ENCODE measurements around the gene ADGRG6. TPM values are rescaled to one million over a fixed set of nuclear protein-coding genes. Genes with fewer than 3 reads are reported as not detected.

ADGRG6 gene
- total and polyA plus RNA-seq, 2 donors (not counting 1 experiment from before 2014, with no cell fraction given), result 0.03 TPM; not detected in 1

DNA sequence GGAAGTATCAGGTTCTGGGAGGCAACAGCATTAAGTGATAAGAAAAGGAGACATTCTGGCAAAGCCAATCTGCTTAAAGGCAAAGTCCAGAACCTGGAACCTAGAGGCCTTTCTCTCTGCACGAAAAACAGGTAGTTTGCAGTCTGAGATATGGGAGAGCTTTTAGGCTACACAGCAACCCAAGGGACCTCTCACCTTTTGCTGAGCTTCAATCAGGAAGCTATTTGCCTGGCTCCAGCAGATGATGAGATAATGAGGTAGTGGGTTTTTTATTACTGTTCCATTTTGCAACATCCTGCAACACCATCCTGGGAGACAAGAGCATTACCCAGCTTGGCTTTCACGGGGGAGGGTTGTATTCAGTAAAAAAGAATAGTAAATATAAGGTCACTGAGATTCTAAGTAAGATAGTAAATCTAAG lies 143.1 kb downstream of the ADGRG6 start:
- no peak overlapping the region for H3K27ac ChIP-seq (ENCODE audit: low read length in 2 of 2)
- no peak for DNase-seq
- no peaks in the 10 kb centered on the region for H3K9me3 ChIP-seq (ENCODE audit: control extremely low read depth in 1 of 3, control insufficient read depth in 2 of 3, insufficient read depth in 1 of 3, low read length in 2 of 3)
- H3K27me3 Mint-ChIP-seq, result peaks cover 9% of the 10 kb centered on the region
- ChIA-PET POLR2A (no interaction called here), CTCF (no interaction called here)
- no peaks in the 10 kb centered on the region for H4K20me1 ChIP-seq (ENCODE audit: control insufficient read depth, insufficient read depth, low read length, poor library complexity, severe bottlenecking)
- H3K4me1 ChIP-seq (ENCODE audit: control insufficient read depth in 2 of 2, insufficient read depth in 2 of 2, low read length in 2 of 2), result no peaks in the 10 kb centered on the region
- H3K4me2 ChIP-seq (replicated peaks; ENCODE audit: low read depth, low read length, poor library complexity, severe bottlenecking), result no peak overlapping the region
- intact Hi-C loops (cut with micrococcal nuclease), result no loop called here
- H3K27me3 ChIP-seq (replicated peaks in 1 of 4; ENCODE audit: control extremely low read depth in 1 of 4, control insufficient read depth in 3 of 4, insufficient read depth in 4 of 4, low read length in 3 of 4), result no peaks in the 10 kb centered on the region
- TF ChIP-seq EZH2 (IDR thresholded peaks at IDR 0.05; ENCODE audit: borderline replicate concordance, insufficient read depth, low read depth, low read length, poor library complexity, severe bottlenecking) (no peak), CTCF (IDR thresholded peaks at IDR 0.05) (no peak)
- no peak for ATAC-seq (ENCODE audit: low read depth)
- no peak overlapping the region for H3K4me3 ChIP-seq (ENCODE audit: control extremely low read depth in 1 of 5, extremely low read depth in 1 of 5, insufficient read depth in 1 of 5, low read depth in 2 of 5, low read length in 4 of 5)
- no peak overlapping the region for H2AFZ ChIP-seq (ENCODE audit: insufficient read depth, low read depth, low read length, poor library complexity, severe bottlenecking)
- WGBS (ENCODE audit: insufficient coverage), result 60% methylated on average over 1 of the region's 2 CpGs
- no peaks in the 10 kb centered on the region for H3K36me3 ChIP-seq (replicated peaks in 1 of 2; ENCODE audit: control extremely low read depth in 1 of 2, control insufficient read depth in 1 of 2, extremely low read depth in 1 of 2, insufficient read depth in 2 of 2, low read length in 1 of 2)
- H3K27ac Mint-ChIP-seq, result no peak overlapping the region
- no peaks in the 10 kb centered on the region for H3K9me3 Mint-ChIP-seq (ENCODE audit: insufficient read depth)
- H3K79me2 ChIP-seq (ENCODE audit: control insufficient read depth, insufficient read depth, low read length), result no peaks in the 10 kb centered on the region
- H3K4me1 Mint-ChIP-seq, result no peaks in the 10 kb centered on the region
- no peak overlapping the region for H3K4me3 Mint-ChIP-seq
- no peak overlapping the region for H3K9ac ChIP-seq (ENCODE audit: low read length)

GRCh38 chr6:142446168-142446567 lies 144.4 kb downstream of the ADGRG6 start:
- CTCF ChIA-PET, result no interaction called here
- H3K27ac ChIP-seq (ENCODE audit: low read length in 2 of 2), result no peak overlapping the region
- intact Hi-C loops (cut with micrococcal nuclease), result no loop called here
- DNase-seq (no peak), ATAC-seq (ENCODE audit: low read depth) (no peak)
- Mint-ChIP-seq H3K27me3 (peaks cover 6% of the 10 kb centered on the region), H3K4me3 (no peak overlapping the region), H3K9me3 (ENCODE audit: insufficient read depth) (no peaks in the 10 kb centered on the region), H3K4me1 (no peaks in the 10 kb centered on the region), H3K27ac (no peak overlapping the region)
- POLR2A ChIA-PET, result no interaction called here
- no CpG with 5 or more reads among the region's 2 CpGs for WGBS (ENCODE audit: insufficient coverage)
- H3K4me1 ChIP-seq (ENCODE audit: control insufficient read depth in 2 of 2, insufficient read depth in 2 of 2, low read length in 2 of 2), result no peaks in the 10 kb centered on the region
- TF ChIP-seq EZH2 (IDR thresholded peaks at IDR 0.05; ENCODE audit: borderline replicate concordance, insufficient read depth, low read depth, low read length, poor library complexity, severe bottlenecking) (no peak), CTCF (IDR thresholded peaks at IDR 0.05) (no peak)
- no peak overlapping the region for H3K4me2 ChIP-seq (replicated peaks; ENCODE audit: low read depth, low read length, poor library complexity, severe bottlenecking)
- H3K79me2 ChIP-seq (ENCODE audit: control insufficient read depth, insufficient read depth, low read length), result no peaks in the 10 kb centered on the region
- H2AFZ ChIP-seq (ENCODE audit: insufficient read depth, low read depth, low read length, poor library complexity, severe bottlenecking), result no peak overlapping the region
- H3K9ac ChIP-seq (ENCODE audit: low read length), result no peak overlapping the region
- H3K36me3 ChIP-seq (replicated peaks in 1 of 2; ENCODE audit: control extremely low read depth in 1 of 2, control insufficient read depth in 1 of 2, extremely low read depth in 1 of 2, insufficient read depth in 2 of 2, low read length in 1 of 2), result no peaks in the 10 kb centered on the region
- no peaks in the 10 kb centered on the region for H3K9me3 ChIP-seq (ENCODE audit: control extremely low read depth in 1 of 3, control insufficient read depth in 2 of 3, insufficient read depth in 1 of 3, low read length in 2 of 3)
- no peak overlapping the region for H3K4me3 ChIP-seq (ENCODE audit: control extremely low read depth in 1 of 5, extremely low read depth in 1 of 5, insufficient read depth in 1 of 5, low read depth in 2 of 5, low read length in 4 of 5)
- no peaks in the 10 kb centered on the region for H4K20me1 ChIP-seq (ENCODE audit: control insufficient read depth, insufficient read depth, low read length, poor library complexity, severe bottlenecking)
- H3K27me3 ChIP-seq (replicated peaks in 1 of 4; ENCODE audit: control extremely low read depth in 1 of 4, control insufficient read depth in 3 of 4, insufficient read depth in 4 of 4, low read length in 3 of 4), result no peaks in the 10 kb centered on the region

Measured in B cell (primary cell).